HEK293 (cell line): ENCODE data around the gene RPS6KA5.

Source experiments
- CTCF ChIA-PET: fragments of 350-600 bp; formaldehyde crosslinking; extraction: SDS; loops from one replicate; lab custom pipeline; 2021; ENCODE audit warnings: antibody characterized with exemption; lab: Yijun Ruan, JAX
- POLR2A ChIA-PET: fragments of 300-600 bp; formaldehyde crosslinking; extraction: SDS; loops from one replicate; lab custom pipeline; 2020; ENCODE audit warnings: antibody characterized with exemption, inconsistent platforms; lab: Yijun Ruan, JAX
- H3K27ac ChIP-seq: fragments of 200-500 bp; sonication (Bioruptor generic); 2 replicates; pipeline ENCODE4 v1.5.1; 2014; ENCODE audit warnings: low read depth, low read length, control low read depth, inconsistent platforms; ENCODE audit errors: extremely low read depth
- H3K36me3 ChIP-seq, 2 experiments: fragments of 200-500 bp in 1 of 2; sonication (Bioruptor generic) in 1 of 2; 1 replicate in 1 of 2; 2 replicates in 1 of 2; pipeline ENCODE4 v1.5.1; 2014 to 2017; ENCODE audit warnings: inconsistent platforms in 2 of 2, low read length in 2 of 2; ENCODE audit not compliant: control insufficient read depth in 2 of 2, insufficient read depth in 1 of 2
- H3K4me1 ChIP-seq: fragments of 200-500 bp; sonication (Bioruptor generic); 2 replicates; pipeline ENCODE4 v1.5.1; 2014; ENCODE audit warnings: mild to moderate bottlenecking, low read length, inconsistent platforms; ENCODE audit not compliant: control insufficient read depth, insufficient read depth
- H3K4me3 ChIP-seq: 2 replicates; pipeline ENCODE4 v1.5.1; 2011; ENCODE audit warnings: low read depth, mild to moderate bottlenecking, control low read depth, low read length, moderate library complexity
- H3K9me3 ChIP-seq: fragments of 200-500 bp; sonication (Bioruptor generic); 2 replicates; pipeline ENCODE4 v1.5.1; 2014; ENCODE audit warnings: low read depth, low read length, inconsistent platforms; ENCODE audit not compliant: control insufficient read depth, insufficient read depth
- EGR2 ChIP-seq: fragments of 450-650 bp; formaldehyde crosslinking; IDR thresholded peaks from 2 replicates; pipeline ENCODE4 v1.5.1; 2016; ENCODE audit warnings: low read depth, missing biosample characterization, missing genetic modification characterization
- SP2 ChIP-seq: fragments of 450-650 bp; formaldehyde crosslinking; IDR thresholded peaks from 2 replicates; pipeline ENCODE4 v1.5.1; 2016; ENCODE audit warnings: missing biosample characterization, missing genetic modification characterization
- ZBTB48 ChIP-seq: fragments of 450-650 bp; formaldehyde crosslinking; IDR thresholded peaks from 2 replicates; pipeline ENCODE4 v1.5.1; 2016; ENCODE audit warnings: missing biosample characterization, missing genetic modification characterization
- ZBTB7A ChIP-seq: fragments of 450-650 bp; formaldehyde crosslinking; IDR thresholded peaks from 2 replicates; pipeline ENCODE4 v1.5.1; 2016; ENCODE audit warnings: low read depth, missing biosample characterization, missing genetic modification characterization
- ZBTB8A ChIP-seq: fragments of 450-650 bp; formaldehyde crosslinking; IDR thresholded peaks from 2 replicates; pipeline ENCODE4 v1.5.1; 2016; ENCODE audit warnings: missing biosample characterization, missing genetic modification characterization
- ZNF274 ChIP-seq, 2 experiments: fragments of 200-500 bp in 1 of 2; fragments of 450-650 bp in 1 of 2; sonication (Bioruptor generic) in 1 of 2; formaldehyde crosslinking in 1 of 2; IDR thresholded peaks; 2 replicates each; pipeline versions ENCODE4 v1.5.1 to v1.6.1; 2014 to 2016; ENCODE audit warnings: borderline replicate concordance in 1 of 2, inconsistent platforms in 1 of 2, low read length in 1 of 2, missing biosample characterization in 1 of 2, missing genetic modification characterization in 1 of 2
- ZNF292 ChIP-seq: fragments of 450-650 bp; formaldehyde crosslinking; IDR thresholded peaks from 2 replicates; pipeline ENCODE4 v1.5.1; 2016; ENCODE audit warnings: low read depth, missing biosample characterization, missing genetic modification characterization, borderline replicate concordance
- ZNF311 ChIP-seq: fragments of 450-650 bp; formaldehyde crosslinking; IDR thresholded peaks from 2 replicates; pipeline ENCODE4 v1.5.1; 2017; ENCODE audit warnings: missing biosample characterization, missing genetic modification characterization, borderline replicate concordance
- ZNF391 ChIP-seq: fragments of 450-650 bp; formaldehyde crosslinking; IDR thresholded peaks from 2 replicates; pipeline ENCODE4 v1.5.1; 2016; ENCODE audit warnings: low read depth, missing biosample characterization, missing genetic modification characterization, borderline replicate concordance
- ZNF394 ChIP-seq: fragments of 450-650 bp; formaldehyde crosslinking; IDR thresholded peaks from 2 replicates; pipeline ENCODE4 v1.5.1; 2016; ENCODE audit warnings: missing biosample characterization, missing genetic modification characterization, mild to moderate bottlenecking, moderate library complexity, borderline replicate concordance
- ZNF404 ChIP-seq: fragments of 450-650 bp; formaldehyde crosslinking; IDR thresholded peaks from 2 replicates; pipeline ENCODE4 v1.5.1; 2017; ENCODE audit warnings: missing biosample characterization, missing genetic modification characterization
- ZNF426 ChIP-seq: fragments of 450-650 bp; formaldehyde crosslinking; IDR thresholded peaks from 2 replicates; pipeline ENCODE4 v1.5.1; 2017; ENCODE audit warnings: missing biosample characterization, missing genetic modification characterization, mild to moderate bottlenecking, inconsistent platforms, moderate library complexity
- ZNF521 ChIP-seq: fragments of 450-650 bp; formaldehyde crosslinking; IDR thresholded peaks from 2 replicates; pipeline ENCODE4 v1.5.1; 2017; ENCODE audit warnings: missing biosample characterization, mild to moderate bottlenecking, missing genetic modification characterization
- ZNF548 ChIP-seq: fragments of 450-650 bp; formaldehyde crosslinking; IDR thresholded peaks from 2 replicates; pipeline ENCODE4 v1.5.1; 2016; ENCODE audit warnings: missing biosample characterization, missing genetic modification characterization
- ZNF555 ChIP-seq: fragments of 450-650 bp; formaldehyde crosslinking; conservative IDR thresholded peaks from 2 replicates; pipeline ENCODE4 v1.5.1; 2017; ENCODE audit warnings: missing biosample characterization, mild to moderate bottlenecking, missing genetic modification characterization, inconsistent platforms
- ZNF596 ChIP-seq: fragments of 450-650 bp; IDR thresholded peaks from 2 replicates; pipeline ENCODE4 v1.5.0; 2018; ENCODE audit warnings: missing biosample characterization, mild to moderate bottlenecking, missing genetic modification characterization, moderate library complexity
- ZNF677 ChIP-seq: fragments of 450-650 bp; IDR thresholded peaks from 2 replicates; pipeline ENCODE4 v1.5.0; 2018; ENCODE audit warnings: missing biosample characterization, mild to moderate bottlenecking, missing genetic modification characterization, moderate library complexity
- TF ChIP-seq, protein P1 (sequence below): fragments of 450-650 bp; formaldehyde crosslinking; IDR thresholded peaks from 2 replicates; pipeline ENCODE4 v1.5.1; 2016; ENCODE audit warnings: missing biosample characterization, missing genetic modification characterization
- TF ChIP-seq, protein P2 (sequence below): fragments of 450-650 bp; formaldehyde crosslinking; IDR thresholded peaks from 2 replicates; pipeline ENCODE4 v1.5.1; 2016; ENCODE audit warnings: missing biosample characterization, missing genetic modification characterization
- TF ChIP-seq, protein P3 (sequence below): fragments of 450-650 bp; formaldehyde crosslinking; IDR thresholded peaks from 2 replicates; pipeline ENCODE4 v1.5.1; 2017; ENCODE audit warnings: missing biosample characterization, missing genetic modification characterization
- TF ChIP-seq, protein P4 (sequence below): fragments of 450-650 bp; formaldehyde crosslinking; IDR thresholded peaks from 2 replicates; pipeline ENCODE4 v1.5.1; 2016; ENCODE audit warnings: missing biosample characterization, missing genetic modification characterization
- TF ChIP-seq, protein P5 (sequence below): fragments of 450-650 bp; formaldehyde crosslinking; IDR thresholded peaks from 2 replicates; pipeline ENCODE4 v1.5.1; 2017; ENCODE audit warnings: missing biosample characterization, mild to moderate bottlenecking, missing genetic modification characterization, moderate library complexity
- TF ChIP-seq, protein P6 (sequence below): fragments of 450-650 bp; formaldehyde crosslinking; IDR thresholded peaks from 2 replicates; pipeline ENCODE4 v1.5.1; 2016; ENCODE audit warnings: missing biosample characterization, missing genetic modification characterization

The RPS6KA5 gene

DNA sequence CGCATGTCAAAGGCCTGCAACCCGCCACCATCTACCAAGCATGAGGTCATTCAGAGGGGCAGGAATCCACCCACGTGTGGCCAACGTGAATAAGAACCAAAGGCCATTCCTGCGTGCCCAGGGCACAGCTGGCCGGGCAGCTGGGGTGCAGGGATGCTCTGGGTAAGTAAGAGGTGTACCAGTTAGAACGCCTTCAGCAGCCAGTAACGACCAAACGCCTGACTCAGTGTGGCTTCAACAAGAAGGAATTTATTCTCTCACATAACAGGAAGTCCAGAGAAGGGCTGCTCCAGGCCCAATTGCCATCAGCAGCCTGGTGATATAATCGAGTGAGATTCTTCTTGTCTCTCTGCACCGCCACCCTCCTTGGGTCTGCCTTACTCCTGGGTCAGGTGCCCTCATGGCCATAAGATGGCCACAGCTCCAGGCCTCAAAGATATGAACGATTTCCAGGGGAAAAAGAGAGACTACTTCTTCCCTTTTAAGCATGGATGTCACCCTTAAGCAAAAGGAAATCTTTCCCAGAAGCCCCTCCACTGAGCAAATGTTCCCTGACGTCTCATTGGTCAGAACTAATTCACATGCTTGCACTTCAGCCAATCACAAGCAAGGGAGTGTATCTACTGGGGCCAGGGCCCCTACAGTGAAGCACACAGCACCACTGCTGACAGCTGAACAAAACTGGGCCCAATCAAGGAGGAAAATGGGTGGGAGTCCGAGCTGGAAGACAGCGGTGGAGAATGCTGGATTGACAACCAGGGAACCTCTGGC, 251.5 kb downstream of the RPS6KA5 start:
- Histone ChIP-seq H3K27ac (no peak overlapping the region), H3K36me3 (no peaks in the 10 kb centered on the region), H3K9me3 (no peaks in the 10 kb centered on the region), H3K4me1 (no peaks in the 10 kb centered on the region; the same call in 1 of the 2 replicates), H3K4me3 (no peak overlapping the region)
- TF ChIP-seq ZBTB48 (tag by site-specific recombination) (0 out of 2 replicates have a peak, but pooled peaks have one; percentile 15), ZNF426 (tag by site-specific recombination) (no peak), ZNF391 (no peak), ZNF521 (tag by site-specific recombination) (no peak), ZNF394 (no peak), ZNF404 (tag by site-specific recombination) (no peak), SP2 (tag by site-specific recombination) (peak; percentile 34), ZBTB7A (tag by site-specific recombination) (no peak), ZBTB8A (tag by site-specific recombination) (no peak)
- TF ChIP-seq, protein P1, sequence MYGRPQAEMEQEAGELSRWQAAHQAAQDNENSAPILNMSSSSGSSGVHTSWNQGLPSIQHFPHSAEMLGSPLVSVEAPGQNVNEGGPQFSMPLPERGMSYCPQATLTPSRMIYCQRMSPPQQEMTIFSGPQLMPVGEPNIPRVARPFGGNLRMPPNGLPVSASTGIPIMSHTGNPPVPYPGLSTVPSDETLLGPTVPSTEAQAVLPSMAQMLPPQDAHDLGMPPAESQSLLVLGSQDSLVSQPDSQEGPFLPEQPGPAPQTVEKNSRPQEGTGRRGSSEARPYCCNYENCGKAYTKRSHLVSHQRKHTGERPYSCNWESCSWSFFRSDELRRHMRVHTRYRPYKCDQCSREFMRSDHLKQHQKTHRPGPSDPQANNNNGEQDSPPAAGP (tag by site-specific recombination): no peak
- TF ChIP-seq, protein P2, sequence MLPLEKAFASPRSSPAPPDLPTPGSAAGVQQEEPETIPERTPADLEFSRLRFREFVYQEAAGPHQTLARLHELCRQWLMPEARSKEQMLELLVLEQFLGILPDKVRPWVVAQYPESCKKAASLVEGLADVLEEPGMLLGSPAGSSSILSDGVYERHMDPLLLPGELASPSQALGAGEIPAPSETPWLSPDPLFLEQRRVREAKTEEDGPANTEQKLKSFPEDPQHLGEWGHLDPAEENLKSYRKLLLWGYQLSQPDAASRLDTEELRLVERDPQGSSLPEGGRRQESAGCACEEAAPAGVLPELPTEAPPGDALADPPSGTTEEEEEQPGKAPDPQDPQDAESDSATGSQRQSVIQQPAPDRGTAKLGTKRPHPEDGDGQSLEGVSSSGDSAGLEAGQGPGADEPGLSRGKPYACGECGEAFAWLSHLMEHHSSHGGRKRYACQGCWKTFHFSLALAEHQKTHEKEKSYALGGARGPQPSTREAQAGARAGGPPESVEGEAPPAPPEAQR (tag by site-specific recombination): no peak
- TF ChIP-seq, protein P3, sequence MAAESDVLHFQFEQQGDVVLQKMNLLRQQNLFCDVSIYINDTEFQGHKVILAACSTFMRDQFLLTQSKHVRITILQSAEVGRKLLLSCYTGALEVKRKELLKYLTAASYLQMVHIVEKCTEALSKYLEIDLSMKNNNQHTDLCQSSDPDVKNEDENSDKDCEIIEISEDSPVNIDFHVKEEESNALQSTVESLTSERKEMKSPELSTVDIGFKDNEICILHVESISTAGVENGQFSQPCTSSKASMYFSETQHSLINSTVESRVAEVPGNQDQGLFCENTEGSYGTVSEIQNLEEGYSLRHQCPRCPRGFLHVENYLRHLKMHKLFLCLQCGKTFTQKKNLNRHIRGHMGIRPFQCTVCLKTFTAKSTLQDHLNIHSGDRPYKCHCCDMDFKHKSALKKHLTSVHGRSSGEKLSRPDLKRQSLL (tag by site-specific recombination): no peak
- CTCF ChIA-PET: interaction anchor here (0.7 kb wide), 1 partner anchor 87 kb away, joined by 3 read pairs; no protein-coding TSS in a partner anchor
- POLR2A ChIA-PET: no interaction called here

DNA sequence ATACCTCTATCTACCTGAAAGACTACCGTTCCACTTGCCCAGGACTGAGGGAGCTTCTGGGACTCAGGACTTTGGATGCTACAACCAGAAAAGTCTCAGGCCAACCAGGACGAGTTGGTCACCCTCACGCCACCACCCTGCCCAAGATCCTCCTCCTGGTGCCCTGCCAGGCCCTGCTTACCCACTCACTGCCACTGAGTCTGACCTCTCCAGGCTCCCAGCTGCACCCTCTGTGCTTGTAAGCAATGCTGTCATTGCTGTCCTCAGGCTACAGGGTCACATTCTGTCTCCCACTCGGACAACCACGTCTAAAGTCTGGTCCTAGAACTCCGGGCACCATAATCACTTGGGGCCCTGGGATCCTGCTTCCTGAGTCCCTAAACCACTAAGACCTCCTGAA, 253.4 kb downstream of the RPS6KA5 start:
- ChIA-PET CTCF (no interaction called here), POLR2A (no interaction called here)
- no peaks in the 10 kb centered on the region for H3K9me3 ChIP-seq
- no peak for TF ChIP-seq ZNF677 (tag by site-specific recombination)
- TF ChIP-seq, protein P4, sequence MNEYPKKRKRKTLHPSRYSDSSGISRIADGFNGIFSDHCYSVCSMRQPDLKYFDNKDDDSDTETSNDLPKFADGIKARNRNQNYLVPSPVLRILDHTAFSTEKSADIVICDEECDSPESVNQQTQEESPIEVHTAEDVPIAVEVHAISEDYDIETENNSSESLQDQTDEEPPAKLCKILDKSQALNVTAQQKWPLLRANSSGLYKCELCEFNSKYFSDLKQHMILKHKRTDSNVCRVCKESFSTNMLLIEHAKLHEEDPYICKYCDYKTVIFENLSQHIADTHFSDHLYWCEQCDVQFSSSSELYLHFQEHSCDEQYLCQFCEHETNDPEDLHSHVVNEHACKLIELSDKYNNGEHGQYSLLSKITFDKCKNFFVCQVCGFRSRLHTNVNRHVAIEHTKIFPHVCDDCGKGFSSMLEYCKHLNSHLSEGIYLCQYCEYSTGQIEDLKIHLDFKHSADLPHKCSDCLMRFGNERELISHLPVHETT (tag by site-specific recombination): no peak
- TF ChIP-seq ZNF311: no peak
- no peak for TF ChIP-seq ZNF548 (tag by site-specific recombination)
- TF ChIP-seq, protein P5, sequence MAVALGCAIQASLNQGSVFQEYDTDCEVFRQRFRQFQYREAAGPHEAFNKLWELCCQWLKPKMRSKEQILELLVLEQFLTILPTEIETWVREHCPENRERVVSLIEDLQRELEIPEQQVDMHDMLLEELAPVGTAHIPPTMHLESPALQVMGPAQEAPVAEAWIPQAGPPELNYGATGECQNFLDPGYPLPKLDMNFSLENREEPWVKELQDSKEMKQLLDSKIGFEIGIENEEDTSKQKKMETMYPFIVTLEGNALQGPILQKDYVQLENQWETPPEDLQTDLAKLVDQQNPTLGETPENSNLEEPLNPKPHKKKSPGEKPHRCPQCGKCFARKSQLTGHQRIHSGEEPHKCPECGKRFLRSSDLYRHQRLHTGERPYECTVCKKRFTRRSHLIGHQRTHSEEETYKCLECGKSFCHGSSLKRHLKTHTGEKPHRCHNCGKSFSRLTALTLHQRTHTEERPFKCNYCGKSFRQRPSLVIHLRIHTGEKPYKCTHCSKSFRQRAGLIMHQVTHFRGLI (tag by site-specific recombination): no peak; the same call in 1 of the 2 replicates
- no peak for TF ChIP-seq ZNF596 (tag by site-specific recombination)
- no peak for TF ChIP-seq ZNF274 (IDR thresholded peaks at IDR 0.05; ENCODE audit: low read length)
- no peak for TF ChIP-seq ZNF274 (tag by site-specific recombination; IDR thresholded peaks at IDR 0.05; ENCODE audit: borderline replicate concordance)
- TF ChIP-seq ZNF292 (tag by site-specific recombination): no peak
- TF ChIP-seq ZNF555: no peak
- no peak for TF ChIP-seq EGR2 (tag by site-specific recombination)
- TF ChIP-seq, protein P6, sequence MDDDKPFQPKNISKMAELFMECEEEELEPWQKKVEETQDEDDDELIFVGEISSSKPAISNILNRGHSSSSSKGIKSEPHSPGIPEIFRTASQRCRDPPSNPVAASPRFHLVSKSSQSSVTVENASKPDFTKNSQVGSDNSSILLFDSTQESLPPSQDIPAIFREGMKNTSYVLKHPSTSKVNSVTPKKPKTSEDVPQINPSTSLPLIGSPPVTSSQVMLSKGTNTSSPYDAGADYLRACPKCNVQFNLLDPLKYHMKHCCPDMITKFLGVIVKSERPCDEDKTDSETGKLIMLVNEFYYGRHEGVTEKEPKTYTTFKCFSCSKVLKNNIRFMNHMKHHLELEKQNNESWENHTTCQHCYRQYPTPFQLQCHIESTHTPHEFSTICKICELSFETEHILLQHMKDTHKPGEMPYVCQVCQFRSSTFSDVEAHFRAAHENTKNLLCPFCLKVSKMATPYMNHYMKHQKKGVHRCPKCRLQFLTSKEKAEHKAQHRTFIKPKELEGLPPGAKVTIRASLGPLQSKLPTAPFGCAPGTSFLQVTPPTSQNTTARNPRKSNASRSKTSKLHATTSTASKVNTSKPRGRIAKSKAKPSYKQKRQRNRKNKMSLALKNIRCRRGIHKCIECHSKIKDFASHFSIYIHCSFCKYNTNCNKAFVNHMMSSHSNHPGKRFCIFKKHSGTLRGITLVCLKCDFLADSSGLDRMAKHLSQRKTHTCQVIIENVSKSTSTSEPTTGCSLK (tag by site-specific recombination): no peak
- H3K36me3 ChIP-seq: no peaks in the 10 kb centered on the region
- no peak overlapping the region for H3K27ac ChIP-seq
- no peak overlapping the region for H3K4me3 ChIP-seq
- no peaks in the 10 kb centered on the region; the same call in 1 of the 2 replicates for H3K4me1 ChIP-seq
